ENCODE results near the gene SPRED1.

SPRED1 gene

DNA sequence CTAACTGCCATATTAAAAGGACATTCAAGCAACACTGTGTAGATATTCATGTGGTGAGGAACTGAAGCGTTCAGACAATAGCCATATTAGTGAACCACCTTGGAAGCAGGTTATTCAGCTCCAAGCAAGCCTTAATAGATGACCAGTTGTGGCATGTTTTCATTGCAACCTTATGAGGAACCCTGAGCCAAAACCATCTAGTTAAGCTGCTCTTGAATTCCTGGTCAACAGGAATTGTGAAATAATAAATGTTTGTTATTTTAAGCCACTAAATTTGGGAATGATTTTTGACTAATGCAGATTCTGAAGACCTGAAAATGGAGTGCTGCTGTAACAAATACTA is 73.0 kb downstream of the SPRED1 start:
- DNase-seq (ENCODE audit: low read depth) = no peak
- TF ChIP-seq, protein P1, sequence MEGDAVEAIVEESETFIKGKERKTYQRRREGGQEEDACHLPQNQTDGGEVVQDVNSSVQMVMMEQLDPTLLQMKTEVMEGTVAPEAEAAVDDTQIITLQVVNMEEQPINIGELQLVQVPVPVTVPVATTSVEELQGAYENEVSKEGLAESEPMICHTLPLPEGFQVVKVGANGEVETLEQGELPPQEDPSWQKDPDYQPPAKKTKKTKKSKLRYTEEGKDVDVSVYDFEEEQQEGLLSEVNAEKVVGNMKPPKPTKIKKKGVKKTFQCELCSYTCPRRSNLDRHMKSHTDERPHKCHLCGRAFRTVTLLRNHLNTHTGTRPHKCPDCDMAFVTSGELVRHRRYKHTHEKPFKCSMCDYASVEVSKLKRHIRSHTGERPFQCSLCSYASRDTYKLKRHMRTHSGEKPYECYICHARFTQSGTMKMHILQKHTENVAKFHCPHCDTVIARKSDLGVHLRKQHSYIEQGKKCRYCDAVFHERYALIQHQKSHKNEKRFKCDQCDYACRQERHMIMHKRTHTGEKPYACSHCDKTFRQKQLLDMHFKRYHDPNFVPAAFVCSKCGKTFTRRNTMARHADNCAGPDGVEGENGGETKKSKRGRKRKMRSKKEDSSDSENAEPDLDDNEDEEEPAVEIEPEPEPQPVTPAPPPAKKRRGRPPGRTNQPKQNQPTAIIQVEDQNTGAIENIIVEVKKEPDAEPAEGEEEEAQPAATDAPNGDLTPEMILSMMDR (IDR thresholded peaks at IDR 0.05; ENCODE audit: low read length, missing control alignments) = no peak
- H3K4me3 ChIP-seq (replicated peaks; ENCODE audit: low read depth, low read length) = no peak overlapping the region

DNA sequence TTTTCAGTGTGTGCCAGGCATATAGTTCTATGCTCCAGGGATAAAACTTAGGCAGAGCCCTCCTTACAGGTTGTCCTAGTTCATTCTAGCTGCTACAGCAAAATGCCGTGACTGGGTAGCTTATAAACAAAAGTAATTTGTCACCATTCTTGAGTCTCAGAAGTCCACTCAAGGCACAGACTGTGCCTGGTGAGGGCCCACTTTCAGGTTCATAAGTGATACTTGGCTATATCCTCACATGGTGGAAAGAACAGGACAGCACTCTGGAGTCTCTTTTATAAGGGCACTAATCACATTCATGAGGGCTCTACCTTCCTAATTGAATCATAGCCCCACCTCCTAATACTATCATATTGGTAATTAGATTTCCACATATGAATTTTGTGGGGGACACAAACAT is 80.1 kb downstream of the SPRED1 start:
- no peak overlapping the region for H3K4me3 ChIP-seq (replicated peaks; ENCODE audit: low read depth, low read length)
- TF ChIP-seq, protein P1 (IDR thresholded peaks at IDR 0.05; ENCODE audit: low read length, missing control alignments) = no peak
- no peak for DNase-seq (ENCODE audit: low read depth)

DNA sequence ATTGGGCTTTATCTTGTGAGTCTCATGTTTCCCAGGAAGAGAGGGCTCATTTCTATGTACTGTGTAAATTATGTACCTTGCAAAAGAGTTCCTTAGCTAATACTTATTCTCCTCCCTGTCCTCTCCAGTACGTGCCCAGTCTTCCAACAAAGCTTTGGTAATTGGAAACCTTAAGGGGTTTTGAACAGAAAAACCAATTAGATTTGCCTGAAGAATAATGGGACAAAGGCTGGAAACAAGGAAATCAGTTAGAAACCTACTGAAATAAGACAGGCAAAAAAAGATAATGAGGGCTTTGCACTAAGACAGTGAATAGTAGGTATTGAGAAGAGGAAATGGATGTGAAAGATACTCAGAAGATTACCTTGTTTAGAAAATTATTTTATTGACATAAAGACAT is 82.5 kb downstream of the SPRED1 start:
- TF ChIP-seq, protein P1 (IDR thresholded peaks at IDR 0.05; ENCODE audit: low read length, missing control alignments) = no peak

DNA sequence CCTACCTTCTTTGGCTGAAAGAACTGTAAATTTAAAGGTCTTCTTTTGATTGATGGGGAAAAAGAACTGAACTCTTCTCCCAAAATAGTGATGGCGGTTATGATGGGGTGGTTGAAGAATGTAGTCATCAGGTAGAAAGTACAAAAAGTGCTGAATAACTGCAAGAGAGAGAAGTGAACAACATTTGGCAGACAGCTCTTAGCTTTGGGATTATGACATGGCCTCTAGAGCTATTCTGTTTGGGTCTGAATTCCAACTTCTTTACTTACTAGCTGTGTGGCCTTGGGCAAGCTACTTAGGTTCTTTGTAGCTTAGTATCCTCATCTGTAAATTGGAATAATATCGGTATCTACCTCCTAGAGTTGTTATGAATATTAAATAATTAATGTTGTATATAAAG is 91.7 kb downstream of the SPRED1 start:
- TF ChIP-seq, protein P1 (IDR thresholded peaks at IDR 0.05; ENCODE audit: low read length, missing control alignments) = no peak
- no peak for DNase-seq (ENCODE audit: low read depth)
- no peak overlapping the region for H3K4me3 ChIP-seq (replicated peaks; ENCODE audit: low read depth, low read length)

More for the DNA sequence above, 82.5 kb downstream of the SPRED1 start:
- DNase-seq (ENCODE audit: low read depth) = no peak
- H3K4me3 ChIP-seq (replicated peaks; ENCODE audit: low read depth, low read length) = no peak overlapping the region

DNA sequence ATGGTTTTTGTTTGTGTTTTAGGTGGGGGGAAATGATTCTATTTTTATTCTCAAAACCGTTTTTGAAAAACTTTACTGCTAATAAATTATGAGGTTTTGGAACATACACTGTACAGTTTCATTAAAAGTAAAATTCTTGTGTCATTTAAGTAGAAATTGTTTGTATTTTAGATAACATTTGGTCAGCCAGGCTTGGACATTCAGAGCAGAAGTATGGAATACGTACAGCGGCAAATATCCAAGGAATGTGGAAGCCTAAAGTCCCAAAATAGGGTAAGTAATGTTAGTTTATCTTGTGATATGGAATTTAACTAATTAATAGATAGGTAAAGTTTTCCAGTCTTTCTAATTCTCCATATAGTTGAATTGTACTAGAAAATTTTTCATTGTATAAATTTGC is 96.6 kb downstream of the SPRED1 start:
- no peak overlapping the region for H3K4me3 ChIP-seq (replicated peaks; ENCODE audit: low read depth, low read length)
- peak; percentile 27 for DNase-seq (ENCODE audit: low read depth)
- TF ChIP-seq, protein P1 (IDR thresholded peaks at IDR 0.05; ENCODE audit: low read length, missing control alignments) = no peak

DNA sequence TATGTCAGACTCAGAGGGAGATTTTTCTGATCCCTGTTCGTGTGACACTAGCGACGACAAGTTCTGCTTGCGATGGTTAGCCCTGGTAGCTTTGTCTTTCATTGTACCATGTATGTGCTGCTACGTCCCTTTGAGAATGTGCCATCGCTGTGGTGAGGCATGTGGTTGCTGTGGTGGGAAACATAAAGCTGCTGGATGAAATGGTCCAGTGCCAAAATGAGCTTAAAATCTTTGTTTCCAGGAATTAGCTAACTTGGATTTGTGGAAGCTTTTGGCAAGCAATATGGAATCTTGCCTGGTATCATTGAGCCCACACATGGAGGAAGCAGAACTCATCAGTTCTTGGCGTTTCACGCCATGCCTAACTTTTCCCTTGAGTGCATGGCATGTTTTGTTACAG is 98.8 kb downstream of the SPRED1 start:
- no peak for DNase-seq (ENCODE audit: low read depth)
- no peak overlapping the region for H3K4me3 ChIP-seq (replicated peaks; ENCODE audit: low read depth, low read length)
- TF ChIP-seq, protein P1 (IDR thresholded peaks at IDR 0.05; ENCODE audit: low read length, missing control alignments) = no peak

DNA sequence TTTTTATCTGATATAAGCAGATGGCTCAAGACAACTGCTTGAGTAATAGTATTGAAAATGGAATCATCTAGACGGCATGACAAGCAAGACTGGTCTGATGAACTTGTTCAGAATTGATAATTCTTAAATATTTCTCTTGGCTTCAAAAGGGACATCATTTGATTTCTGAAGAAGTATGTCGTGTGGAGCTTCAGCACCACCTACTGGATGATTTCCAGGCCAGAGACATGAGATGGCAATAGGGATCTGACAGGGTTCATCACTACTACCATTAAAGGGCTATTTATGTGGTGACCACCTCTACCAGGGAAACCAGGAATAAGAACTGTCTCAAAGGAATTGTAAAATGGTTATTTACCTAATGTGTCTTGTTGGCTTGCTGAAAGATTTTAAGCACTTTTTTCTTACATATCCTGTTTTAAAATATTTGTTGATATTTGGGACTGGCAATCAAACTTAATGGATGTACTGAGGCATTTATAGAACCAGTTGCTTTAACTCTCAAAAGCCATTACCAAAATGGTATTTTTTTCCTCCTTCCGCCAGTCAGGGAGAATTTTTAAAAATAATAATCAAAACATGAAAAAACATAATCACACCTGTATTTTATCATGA is 101.8 kb downstream of the SPRED1 start:
- peak; percentile 87 for DNase-seq (ENCODE audit: low read depth)
- no peak overlapping the region for H3K4me3 ChIP-seq (replicated peaks; ENCODE audit: low read depth, low read length)
- TF ChIP-seq, protein P1 (IDR thresholded peaks at IDR 0.05; ENCODE audit: low read length, missing control alignments) = peak; percentile 83
